GM18508 (cell line): ENCODE results near the gene MCEE.
"Not testable (repeated sequence)": the region's sequence is repeated elsewhere in the genome, so short reads cannot be mapped to it uniquely, and the experiment has no call there.

ENCODE experiments used
- ATAC-seq: cut with Tn5 transposase; IDR thresholded peaks from one replicate; pipeline ENCODE4 v1.9.1; 2021; ENCODE audit warnings: moderate number of reproducible peaks; ENCODE audit not compliant: insufficient read depth, unreplicated experiment

Gene MCEE

DNA sequence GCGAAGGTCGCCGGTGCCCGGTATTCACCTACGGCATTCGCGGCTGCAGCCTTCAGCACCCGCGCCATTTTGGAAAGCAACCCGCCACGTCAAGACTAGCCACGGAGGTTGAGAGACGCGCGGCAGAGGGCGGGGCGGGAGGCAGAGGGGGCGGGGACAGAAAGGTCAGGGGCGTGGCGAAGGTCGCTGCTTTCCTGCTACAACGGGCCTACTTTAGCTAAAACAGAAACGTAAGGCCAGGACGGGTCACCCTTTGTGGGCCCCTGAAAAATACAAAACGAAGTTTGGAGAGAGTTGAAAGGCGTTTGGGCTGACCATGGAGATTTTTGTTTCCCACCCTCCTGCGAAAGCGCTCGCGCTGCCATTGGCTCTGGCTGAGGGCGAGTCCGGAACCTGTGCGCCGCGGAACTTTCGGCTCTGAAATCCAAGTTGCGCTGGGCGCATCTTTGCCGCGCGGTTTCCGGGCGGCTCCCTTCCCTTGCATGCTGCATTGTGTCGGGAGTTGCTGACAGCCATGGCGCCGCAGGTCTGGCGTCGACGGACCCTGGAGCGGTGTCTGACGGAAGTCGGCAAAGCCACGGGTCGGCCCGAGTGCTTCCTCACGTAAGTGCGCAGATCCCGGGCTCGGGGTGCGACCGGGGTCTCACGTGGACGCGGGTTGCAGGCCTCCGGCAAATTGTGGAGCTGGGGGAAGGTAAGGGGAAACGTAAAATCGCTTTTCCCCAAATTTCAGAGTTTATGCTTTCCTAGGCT, at the start of gene MCEE, which contains the start of gene MPHOSPH10:
Gene MCEE (minus strand): TSS at position 78 of the 753 bp plus-strand sequence. CDS start 10 bp downstream, at position 68.
Gene MPHOSPH10 (plus strand): TSS at position 483 of the 753 bp plus-strand sequence. CDS start 32 bp downstream, at position 515.
- peak; percentile 81 for ATAC-seq

- not testable (repeated sequence) for ATAC-seq
These were observed 48.8 kb upstream of the MCEE start for GRCh38 chr2:71178836-71179235.

DNA sequence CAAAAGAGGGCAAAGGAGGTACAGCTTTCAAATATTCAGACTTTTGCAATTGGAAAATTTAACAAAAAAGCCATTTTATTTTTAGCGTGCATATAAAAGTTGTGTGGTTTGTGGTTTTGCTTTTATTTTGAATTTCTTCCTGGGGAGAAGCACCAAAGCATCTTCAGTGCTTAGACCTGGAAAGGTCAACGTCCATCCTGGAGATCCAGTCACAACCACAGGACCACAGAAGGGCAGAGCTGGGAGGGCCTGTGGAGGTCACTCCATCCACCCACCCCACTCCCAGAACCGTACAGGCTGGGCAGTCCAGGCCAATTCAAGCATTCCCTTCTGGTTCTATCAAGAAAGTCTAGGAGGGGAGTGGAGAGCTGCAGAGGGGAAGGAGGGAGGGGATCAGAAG, 44.2 kb upstream of the MCEE start:
- no peak for ATAC-seq

DNA sequence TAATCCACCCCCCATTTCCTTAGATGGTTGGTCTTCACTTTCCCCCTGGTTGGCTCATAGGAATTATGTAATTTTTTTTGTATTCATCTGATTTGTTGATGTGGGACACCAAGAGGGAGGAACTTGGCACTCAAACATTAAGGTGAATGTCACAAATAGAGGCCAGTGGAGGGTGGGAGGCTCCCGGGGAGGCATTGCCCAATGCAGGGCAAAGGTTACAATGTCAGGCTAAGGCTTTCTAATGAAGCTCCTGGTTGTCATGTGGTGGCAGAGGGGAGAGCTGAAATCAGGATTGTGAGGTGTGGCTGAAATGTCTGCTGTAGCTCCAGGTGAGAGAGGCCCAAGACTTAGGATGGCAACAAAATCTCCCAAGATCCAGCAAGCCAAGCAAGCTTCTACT, 43.1 kb upstream of the MCEE start:
- ATAC-seq: no peak

DNA sequence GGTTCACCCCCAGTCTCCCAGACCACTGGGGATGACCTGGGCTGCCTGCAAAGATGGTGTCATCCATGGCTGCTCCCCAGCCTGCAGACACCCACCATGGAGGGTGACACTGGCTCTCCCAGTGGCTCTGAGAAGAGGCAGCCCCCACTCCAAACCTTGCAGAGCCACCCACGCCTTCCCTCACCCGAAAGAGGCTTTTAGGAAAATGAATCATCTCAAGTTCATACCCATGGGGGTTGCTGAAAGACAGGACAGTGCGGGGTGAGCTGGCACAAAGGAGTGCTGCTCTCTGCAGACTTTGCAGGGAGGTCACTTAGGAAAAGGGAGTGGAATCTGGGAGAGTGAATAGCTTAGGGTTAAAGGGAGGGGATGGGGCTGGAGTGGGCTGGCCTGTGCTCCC, 36.8 kb upstream of the MCEE start:
- no peak for ATAC-seq

- ATAC-seq: no peak
These were observed 27.2 kb upstream of the MCEE start for GRCh38 chr2:71157124-71157793.

DNA sequence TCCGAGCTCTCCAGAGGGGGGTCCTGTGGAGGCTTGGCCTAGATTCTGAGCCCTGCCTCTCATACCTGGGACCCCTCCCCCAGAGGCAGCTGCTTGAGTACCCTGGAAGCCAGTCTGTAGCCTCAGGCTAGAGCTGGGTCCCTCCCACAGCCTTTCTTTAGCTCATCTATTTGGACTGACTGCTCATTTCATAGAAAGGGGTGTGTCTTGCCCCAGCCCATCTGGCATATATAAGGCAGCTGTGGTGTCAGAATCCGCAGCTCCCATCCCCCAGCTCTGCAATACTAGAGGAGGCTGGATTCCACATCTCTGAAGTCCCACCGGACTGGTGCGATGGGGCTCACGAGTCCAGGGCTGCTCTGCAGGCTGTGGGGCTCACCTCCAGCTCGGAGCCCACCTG, 26.5 kb upstream of the MCEE start:
- ATAC-seq: no peak

GRCh38 chr2:71155846-71156245, 25.8 kb upstream of the MCEE start:
- ATAC-seq: no peak

- ATAC-seq: peak; percentile 78
These were observed 24.8 kb upstream of the MCEE start for GRCh38 chr2:71154798-71155197.

DNA sequence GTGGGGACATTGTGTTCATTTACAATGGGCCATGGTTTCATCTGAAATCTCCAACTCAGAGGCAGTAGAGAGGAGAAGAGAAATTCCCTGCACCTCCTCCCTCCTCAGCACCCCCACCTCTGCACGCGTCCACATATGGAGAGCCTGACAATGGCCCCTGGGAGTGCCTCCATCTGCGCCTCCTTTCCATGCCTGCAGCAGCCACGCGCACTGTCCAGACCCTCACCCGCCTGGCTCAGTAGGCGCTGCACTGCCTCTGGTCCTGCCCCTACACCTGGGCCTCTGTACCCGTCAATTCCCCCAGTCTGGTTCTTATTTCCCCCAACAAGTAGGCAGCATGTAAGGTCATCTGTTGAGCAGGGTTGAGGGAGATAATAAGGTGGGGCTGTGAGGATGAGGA, 24.2 kb upstream of the MCEE start:
- ATAC-seq: no peak

- ATAC-seq: no peak
These were observed 23.7 kb upstream of the MCEE start for GRCh38 chr2:71153585-71154224.

DNA sequence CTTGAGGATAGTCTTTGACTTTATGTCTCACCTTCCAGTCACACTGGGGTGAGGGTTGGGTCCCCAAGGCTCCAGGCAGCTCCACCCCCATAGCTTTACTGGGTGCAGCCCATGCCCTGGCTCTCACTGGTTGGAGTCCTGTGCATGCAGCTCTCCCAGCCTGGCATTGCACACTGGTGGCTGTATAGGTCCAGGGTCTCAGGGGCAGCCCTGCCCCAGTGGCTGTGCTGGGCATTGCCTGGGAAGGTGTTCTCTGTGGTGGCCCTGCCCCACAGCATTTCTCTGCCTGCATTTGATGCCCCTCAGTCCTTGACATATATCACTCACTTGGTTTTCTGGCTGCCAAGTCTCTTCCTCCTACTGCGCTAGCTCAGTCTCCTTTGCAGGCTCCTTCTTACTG, 21.6 kb upstream of the MCEE start:
- no peak for ATAC-seq

GRCh38 chr2:71150082-71150816, 20.2 kb upstream of the MCEE start:
- ATAC-seq: no peak

DNA sequence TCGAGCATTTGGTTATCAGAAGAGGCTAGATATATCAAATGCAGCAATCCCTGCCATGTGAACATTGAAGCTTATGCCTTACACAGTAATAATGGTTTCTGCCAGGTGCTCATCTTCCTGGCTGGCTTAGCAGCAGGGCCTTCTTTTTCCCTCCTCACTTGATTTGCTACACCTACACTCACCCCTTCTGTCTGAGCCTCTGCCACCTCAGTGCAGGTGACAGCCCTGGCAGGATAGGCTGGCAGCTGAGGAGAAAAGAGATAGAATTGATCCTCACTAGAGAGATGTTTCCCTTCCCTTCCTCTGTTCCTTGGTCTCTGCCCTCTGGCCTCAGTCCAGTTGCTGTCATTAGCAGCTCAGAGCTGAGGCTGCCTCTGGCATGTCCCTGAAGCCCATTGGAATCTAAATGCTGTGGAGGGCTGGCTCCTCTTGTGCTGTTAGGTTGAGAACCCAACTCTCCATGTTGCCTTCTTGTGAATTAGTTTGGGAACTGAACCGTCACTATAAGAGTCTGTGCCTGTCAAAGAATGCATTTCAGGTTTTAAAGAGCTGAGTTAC, 18.6 kb upstream of the MCEE start:
- no peak for ATAC-seq

DNA sequence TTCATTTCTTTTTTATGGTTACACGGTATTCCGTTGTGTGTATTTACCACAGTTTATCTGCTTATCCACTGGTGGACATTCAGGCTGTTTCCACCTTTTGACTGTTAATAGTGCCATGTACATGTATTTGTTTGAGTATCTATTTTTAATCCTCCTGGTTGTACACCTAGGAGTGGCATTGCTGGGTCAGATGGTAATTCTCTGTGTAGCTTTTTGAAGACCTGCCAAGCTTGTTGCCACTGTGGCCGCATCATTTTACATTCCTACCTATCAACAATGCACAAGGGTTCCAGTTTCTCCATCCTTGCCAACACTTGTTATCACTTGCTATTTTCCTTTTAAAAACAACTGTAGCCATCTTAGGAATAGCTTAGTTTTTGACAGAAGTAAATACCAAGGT, 13.8 kb upstream of the MCEE start:
- ATAC-seq: no peak

DNA sequence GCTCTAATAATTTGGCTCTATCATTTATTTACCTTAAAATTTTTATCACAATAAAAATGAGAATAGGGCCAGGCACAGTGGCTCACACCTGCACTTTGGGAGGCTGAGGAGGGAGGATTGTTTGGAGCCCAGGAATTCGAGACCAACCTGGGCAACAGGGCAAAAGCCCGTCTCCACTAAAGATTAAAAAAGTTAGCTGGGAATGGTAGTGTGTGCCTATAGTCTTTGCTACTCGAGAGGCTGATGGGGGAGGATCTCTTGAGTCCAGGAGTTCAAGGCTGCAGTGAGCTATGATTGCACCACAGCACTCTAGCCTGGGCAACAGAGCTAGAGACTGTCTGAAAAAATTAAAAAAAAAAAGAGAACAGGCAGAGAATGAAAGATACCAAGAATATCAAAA, 6.1 kb upstream of the MCEE start:
- ATAC-seq: no peak

DNA sequence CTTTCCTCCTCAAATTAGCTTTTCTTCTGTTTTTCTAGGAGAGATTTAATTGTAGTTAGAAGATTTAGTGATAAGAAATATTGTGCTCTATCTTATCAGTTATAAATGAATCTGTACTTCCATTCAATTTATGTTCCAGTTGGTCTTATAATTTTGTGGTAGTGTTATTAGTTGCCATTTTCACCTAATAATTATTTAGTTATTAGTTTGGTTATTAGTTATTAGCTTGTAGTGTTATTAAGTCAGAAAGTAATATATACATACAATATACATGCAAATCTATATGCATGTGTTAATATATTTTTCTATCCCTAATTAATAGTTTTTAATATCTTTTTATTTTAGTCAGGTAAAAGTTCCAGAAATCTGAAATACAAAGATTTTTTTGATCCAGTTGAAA, 3.6 kb upstream of the MCEE start:
- no peak for ATAC-seq

GRCh38 chr2:71131387-71132166, 1.5 kb upstream of the MCEE start:
- not testable (repeated sequence) for ATAC-seq

DNA sequence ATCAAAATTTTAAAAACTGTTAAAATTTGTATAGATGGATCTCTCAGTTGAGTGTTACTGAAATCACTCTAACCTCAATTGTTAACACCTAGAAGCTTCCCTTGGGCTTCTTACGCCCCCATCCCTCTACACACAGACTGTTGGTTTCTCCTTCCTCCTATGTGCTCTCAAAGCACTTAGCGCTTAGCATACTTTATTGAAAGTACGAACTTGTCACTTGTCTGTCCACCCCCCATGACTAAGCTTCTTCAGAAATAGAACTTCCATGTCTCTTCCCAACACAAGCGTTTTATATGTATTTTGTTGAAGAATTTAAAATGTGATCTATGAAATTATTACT, 846 bp upstream of the MCEE start:
- ATAC-seq: no peak

DNA sequence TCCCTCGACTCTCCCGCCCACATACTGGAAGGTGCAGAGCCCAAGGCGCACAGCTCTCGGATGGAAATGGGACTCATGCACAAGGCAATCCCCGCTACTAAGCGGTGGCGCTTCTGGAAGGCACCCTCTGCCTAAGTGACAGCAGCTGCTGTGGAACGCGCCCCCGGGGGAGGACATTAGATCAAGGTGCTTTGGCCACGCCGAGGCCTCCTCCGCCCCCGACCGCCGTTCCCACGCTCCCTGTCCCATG, 202 bp downstream of the MCEE start:
- ATAC-seq: peak; percentile 27
